Measurements from ENCODE around the gene BLID. TPM values are rescaled to one million over a fixed set of nuclear protein-coding genes. Genes with fewer than 3 reads are reported as not detected.

Gene BLID
- total and polyA plus RNA-seq, 9 donors: 1.2 TPM; not detected in 8

- Histone ChIP-seq H3K27ac (ENCODE audit: low read length) (peak overlapping the region; percentile 18), H3K9me3 (replicated peaks; ENCODE audit: control insufficient read depth, low read depth, low read length) (no peaks in the 10 kb centered on the region), H3K27me3 (ENCODE audit: control insufficient read depth, insufficient read depth, low read length) (no peaks in the 10 kb centered on the region), H3K4me1 (ENCODE audit: control insufficient read depth, insufficient read depth, low read length) (no peaks in the 10 kb centered on the region), H3K36me3 (ENCODE audit: control insufficient read depth, insufficient read depth, low read length) (peaks cover 8% of the 10 kb centered on the region), H3K4me3 (ENCODE audit: low read length) (no peak overlapping the region)
- peak; percentile 90 for DNase-seq
- WGBS (ENCODE audit: insufficient coverage): no CpG with 5 or more reads among the region's 1 CpG
These were observed 30.8 kb downstream of the BLID start for GRCh38 chr11:122085264-122085663.

- WGBS (ENCODE audit: insufficient coverage): no CpG with 5 or more reads among the region's 2 CpGs
- no peak overlapping the region for H3K4me3 ChIP-seq (ENCODE audit: low read length)
- H3K9me3 ChIP-seq (replicated peaks; ENCODE audit: control insufficient read depth, low read depth, low read length): no peaks in the 10 kb centered on the region
- H3K36me3 ChIP-seq (ENCODE audit: control insufficient read depth, insufficient read depth, low read length): no peaks in the 10 kb centered on the region
- H3K4me1 ChIP-seq (ENCODE audit: control insufficient read depth, insufficient read depth, low read length): no peaks in the 10 kb centered on the region
- DNase-seq: no peak
- no peak overlapping the region for H3K27ac ChIP-seq (ENCODE audit: low read length)
- H3K27me3 ChIP-seq (ENCODE audit: control insufficient read depth, insufficient read depth, low read length): no peaks in the 10 kb centered on the region
These were observed 33.8 kb downstream of the BLID start for GRCh38 chr11:122082205-122082604.

- Histone ChIP-seq H3K4me3 (ENCODE audit: low read length) (no peak overlapping the region), H3K27ac (ENCODE audit: low read length) (no peak overlapping the region), H3K4me1 (ENCODE audit: control insufficient read depth, insufficient read depth, low read length) (no peaks in the 10 kb centered on the region), H3K27me3 (ENCODE audit: control insufficient read depth, insufficient read depth, low read length) (no peaks in the 10 kb centered on the region), H3K36me3 (ENCODE audit: control insufficient read depth, insufficient read depth, low read length) (no peaks in the 10 kb centered on the region), H3K9me3 (replicated peaks; ENCODE audit: control insufficient read depth, low read depth, low read length) (no peaks in the 10 kb centered on the region)
- no peak for DNase-seq
These were observed 34.9 kb downstream of the BLID start for GRCh38 chr11:122081073-122081472.

GRCh38 chr11:122077459-122077858 is 38.6 kb downstream of the BLID start:
- no peaks in the 10 kb centered on the region for H3K27me3 ChIP-seq (ENCODE audit: control insufficient read depth, insufficient read depth, low read length)
- no peaks in the 10 kb centered on the region for H3K9me3 ChIP-seq (replicated peaks; ENCODE audit: control insufficient read depth, low read depth, low read length)
- no peaks in the 10 kb centered on the region for H3K36me3 ChIP-seq (ENCODE audit: control insufficient read depth, insufficient read depth, low read length)
- no CpG with 5 or more reads among the region's 1 CpG for whole genome bisulfite sequencing (ENCODE audit: insufficient coverage)
- H3K27ac ChIP-seq (ENCODE audit: low read length): no peak overlapping the region
- no peak overlapping the region for H3K4me3 ChIP-seq (ENCODE audit: low read length)
- H3K4me1 ChIP-seq (ENCODE audit: control insufficient read depth, insufficient read depth, low read length): no peaks in the 10 kb centered on the region
- no peak for DNase-seq

GRCh38 chr11:122076512-122077120 is 39.4 kb downstream of the BLID start:
- Histone ChIP-seq H3K4me3 (ENCODE audit: low read length) (no peak overlapping the region), H3K9me3 (replicated peaks; ENCODE audit: control insufficient read depth, low read depth, low read length) (no peaks in the 10 kb centered on the region), H3K27me3 (ENCODE audit: control insufficient read depth, insufficient read depth, low read length) (no peaks in the 10 kb centered on the region), H3K36me3 (ENCODE audit: control insufficient read depth, insufficient read depth, low read length) (no peaks in the 10 kb centered on the region), H3K4me1 (ENCODE audit: control insufficient read depth, insufficient read depth, low read length) (no peaks in the 10 kb centered on the region), H3K27ac (ENCODE audit: low read length) (no peak overlapping the region)
- 84% methylated on average over 3 of the region's 6 CpGs for WGBS (ENCODE audit: insufficient coverage)
- DNase-seq: no peak

- H3K27me3 ChIP-seq (ENCODE audit: control insufficient read depth, insufficient read depth, low read length): no peaks in the 10 kb centered on the region
- DNase-seq: no peak
- no peak overlapping the region for H3K4me3 ChIP-seq (ENCODE audit: low read length)
- H3K4me1 ChIP-seq (ENCODE audit: control insufficient read depth, insufficient read depth, low read length): no peaks in the 10 kb centered on the region
- no peaks in the 10 kb centered on the region for H3K9me3 ChIP-seq (replicated peaks; ENCODE audit: control insufficient read depth, low read depth, low read length)
- H3K27ac ChIP-seq (ENCODE audit: low read length): no peak overlapping the region
- WGBS (ENCODE audit: insufficient coverage): 57% methylated on average over 1 of the region's 3 CpGs
- H3K36me3 ChIP-seq (ENCODE audit: control insufficient read depth, insufficient read depth, low read length): no peaks in the 10 kb centered on the region
These were observed 41.0 kb downstream of the BLID start for GRCh38 chr11:122075016-122075415.

- no peaks in the 10 kb centered on the region for H3K36me3 ChIP-seq (ENCODE audit: control insufficient read depth, insufficient read depth, low read length)
- DNase-seq: no peak
- H3K4me1 ChIP-seq (ENCODE audit: control insufficient read depth, insufficient read depth, low read length): no peaks in the 10 kb centered on the region
- no peak overlapping the region for H3K4me3 ChIP-seq (ENCODE audit: low read length)
- H3K27me3 ChIP-seq (ENCODE audit: control insufficient read depth, insufficient read depth, low read length): no peaks in the 10 kb centered on the region
- no peak overlapping the region for H3K27ac ChIP-seq (ENCODE audit: low read length)
- no peaks in the 10 kb centered on the region for H3K9me3 ChIP-seq (replicated peaks; ENCODE audit: control insufficient read depth, low read depth, low read length)
These were observed 42.0 kb downstream of the BLID start for GRCh38 chr11:122074022-122074421.

- Histone ChIP-seq H3K9me3 (replicated peaks; ENCODE audit: control insufficient read depth, low read depth, low read length) (no peaks in the 10 kb centered on the region), H3K4me3 (ENCODE audit: low read length) (no peak overlapping the region), H3K27ac (ENCODE audit: low read length) (no peak overlapping the region), H3K4me1 (ENCODE audit: control insufficient read depth, insufficient read depth, low read length) (peaks cover 4% of the 10 kb centered on the region), H3K36me3 (ENCODE audit: control insufficient read depth, insufficient read depth, low read length) (no peaks in the 10 kb centered on the region), H3K27me3 (ENCODE audit: control insufficient read depth, insufficient read depth, low read length) (no peaks in the 10 kb centered on the region)
- no peak for DNase-seq
- WGBS (ENCODE audit: insufficient coverage): 63% methylated on average over 6 of the region's 10 CpGs
These were observed 44.3 kb downstream of the BLID start for GRCh38 chr11:122071709-122072202.

GRCh38 chr11:122069707-122070360 is 46.2 kb downstream of the BLID start:
- H3K9me3 ChIP-seq (replicated peaks; ENCODE audit: control insufficient read depth, low read depth, low read length): peaks cover 7% of the 10 kb centered on the region
- no peak overlapping the region for H3K4me3 ChIP-seq (ENCODE audit: low read length)
- peak; percentile 88 for DNase-seq
- H3K36me3 ChIP-seq (ENCODE audit: control insufficient read depth, insufficient read depth, low read length): no peaks in the 10 kb centered on the region
- H3K27me3 ChIP-seq (ENCODE audit: control insufficient read depth, insufficient read depth, low read length): no peaks in the 10 kb centered on the region
- no peak overlapping the region for H3K27ac ChIP-seq (ENCODE audit: low read length)
- WGBS (ENCODE audit: insufficient coverage): 76% methylated on average over 2 of the region's 7 CpGs
- peaks cover 4% of the 10 kb centered on the region for H3K4me1 ChIP-seq (ENCODE audit: control insufficient read depth, insufficient read depth, low read length)

- no peak overlapping the region for H3K27ac ChIP-seq (ENCODE audit: low read length)
- no peaks in the 10 kb centered on the region for H3K27me3 ChIP-seq (ENCODE audit: control insufficient read depth, insufficient read depth, low read length)
- peaks cover 7% of the 10 kb centered on the region for H3K9me3 ChIP-seq (replicated peaks; ENCODE audit: control insufficient read depth, low read depth, low read length)
- H3K4me1 ChIP-seq (ENCODE audit: control insufficient read depth, insufficient read depth, low read length): peaks cover 4% of the 10 kb centered on the region
- WGBS (ENCODE audit: insufficient coverage): 100% methylated on average over 1 of the region's 3 CpGs
- no peak for DNase-seq
- H3K36me3 ChIP-seq (ENCODE audit: control insufficient read depth, insufficient read depth, low read length): no peaks in the 10 kb centered on the region
- no peak overlapping the region for H3K4me3 ChIP-seq (ENCODE audit: low read length)
These were observed 47.2 kb downstream of the BLID start for GRCh38 chr11:122068837-122069236.

All from muscle of leg (tissue), 11 donors.